Measurements from ENCODE around the gene SLC16A6. TPM values are rescaled to one million over a fixed set of nuclear protein-coding genes. Genes with fewer than 3 reads are reported as not detected.

Gene SLC16A6
- total RNA-seq, 4 donors from 2014 or later: 0.13 to 1.8 (median 0.46) TPM

DNA sequence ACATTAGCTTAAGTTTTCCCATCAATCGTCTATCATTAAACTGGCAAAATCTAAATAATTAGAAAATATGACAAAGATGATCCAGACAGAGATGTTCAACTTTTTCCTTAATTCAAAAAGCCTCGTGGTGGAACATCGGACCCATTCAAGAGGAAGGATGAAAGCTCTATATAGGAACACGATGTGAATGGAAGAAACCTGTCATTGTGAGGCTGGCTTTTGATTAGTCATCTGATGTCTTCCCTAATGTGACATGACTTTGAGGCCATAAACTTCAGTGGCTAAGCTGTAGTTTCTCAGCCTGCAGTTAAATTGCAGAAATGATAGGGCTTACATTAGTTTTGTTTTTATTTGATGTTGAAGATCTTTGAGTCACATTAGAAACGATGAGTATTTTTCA lies 42.0 kb downstream of the SLC16A6 start:
- no peaks in the 10 kb centered on the region for H3K27me3 ChIP-seq
- H3K36me3 ChIP-seq: peaks cover 0 to 3% of the 10 kb centered on the region in 2 donors
- 73 to 81% methylated on average over 5 of the region's 5 CpGs for WGBS, 2 donors
- peaks cover 8 to 11% of the 10 kb centered on the region in 2 donors for H3K4me1 ChIP-seq
- no peaks in the 10 kb centered on the region for H3K9me3 ChIP-seq
- H3K27ac ChIP-seq: peak overlapping the region in 2 of 3 donors; percentile 97 to 98
- H3K4me3 ChIP-seq (replicated peaks in 1 of 3): no peak overlapping the region
- no peak for DNase-seq
- TF ChIP-seq, protein P1, sequence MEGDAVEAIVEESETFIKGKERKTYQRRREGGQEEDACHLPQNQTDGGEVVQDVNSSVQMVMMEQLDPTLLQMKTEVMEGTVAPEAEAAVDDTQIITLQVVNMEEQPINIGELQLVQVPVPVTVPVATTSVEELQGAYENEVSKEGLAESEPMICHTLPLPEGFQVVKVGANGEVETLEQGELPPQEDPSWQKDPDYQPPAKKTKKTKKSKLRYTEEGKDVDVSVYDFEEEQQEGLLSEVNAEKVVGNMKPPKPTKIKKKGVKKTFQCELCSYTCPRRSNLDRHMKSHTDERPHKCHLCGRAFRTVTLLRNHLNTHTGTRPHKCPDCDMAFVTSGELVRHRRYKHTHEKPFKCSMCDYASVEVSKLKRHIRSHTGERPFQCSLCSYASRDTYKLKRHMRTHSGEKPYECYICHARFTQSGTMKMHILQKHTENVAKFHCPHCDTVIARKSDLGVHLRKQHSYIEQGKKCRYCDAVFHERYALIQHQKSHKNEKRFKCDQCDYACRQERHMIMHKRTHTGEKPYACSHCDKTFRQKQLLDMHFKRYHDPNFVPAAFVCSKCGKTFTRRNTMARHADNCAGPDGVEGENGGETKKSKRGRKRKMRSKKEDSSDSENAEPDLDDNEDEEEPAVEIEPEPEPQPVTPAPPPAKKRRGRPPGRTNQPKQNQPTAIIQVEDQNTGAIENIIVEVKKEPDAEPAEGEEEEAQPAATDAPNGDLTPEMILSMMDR (IDR thresholded peaks at IDR 0.05): no peak
- no peak for TF ChIP-seq POLR2A (IDR thresholded peaks at IDR 0.05)
- intact Hi-C loops (cut with DNase I): no loop called here

DNA sequence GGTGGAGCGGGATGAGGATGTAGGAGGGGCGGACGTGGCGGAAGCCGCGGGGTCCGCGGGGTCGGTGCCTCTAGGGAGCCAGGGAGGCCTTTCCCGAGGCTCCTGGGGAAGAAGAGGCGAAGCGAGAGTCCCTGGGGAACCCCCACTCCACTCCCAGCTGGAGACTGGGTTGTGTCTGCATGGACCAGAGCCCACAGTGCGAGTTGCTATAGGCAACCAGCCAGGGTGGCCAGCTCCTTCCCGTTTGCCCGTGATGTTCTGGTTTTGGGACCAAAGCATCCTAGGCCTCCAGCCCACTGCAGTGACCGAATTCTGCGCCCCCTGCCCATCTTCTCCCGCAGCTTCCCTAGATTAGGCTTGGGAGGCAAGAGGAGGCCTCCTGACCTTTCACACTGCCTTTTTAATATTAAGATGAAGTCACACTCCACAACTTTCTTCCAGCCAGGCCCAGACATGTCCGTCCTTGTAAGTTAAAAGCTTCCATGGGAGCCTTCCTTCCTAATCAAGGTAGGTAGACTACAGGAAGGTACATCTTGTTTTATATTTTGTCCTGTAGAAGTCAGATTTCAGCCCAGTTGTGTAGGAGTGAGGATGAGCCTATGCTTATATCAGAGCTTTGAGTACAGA lies 42.6 kb downstream of the SLC16A6 start:
- TF ChIP-seq, protein P1 (IDR thresholded peaks at IDR 0.05): no peak
- no peak for TF ChIP-seq POLR2A (IDR thresholded peaks at IDR 0.05)
- DNase-seq: peak; percentile 72 to 79
- peak overlapping the region; percentile 97 to 99 (median 98) for H3K27ac ChIP-seq
- H3K9me3 ChIP-seq: no peaks in the 10 kb centered on the region
- H3K36me3 ChIP-seq: peaks cover 0 to 3% of the 10 kb centered on the region in 2 donors
- no peaks in the 10 kb centered on the region for H3K27me3 ChIP-seq
- intact Hi-C loops (cut with DNase I): no loop called here
- peak overlapping the region; percentile 25 to 90 (median 64) for H3K4me3 ChIP-seq (replicated peaks in 1 of 3)
- 4% methylated on average over 13 to 19 of the region's 19 CpGs for WGBS, 2 donors
- peaks cover 8 to 11% of the 10 kb centered on the region in 2 donors for H3K4me1 ChIP-seq

DNA sequence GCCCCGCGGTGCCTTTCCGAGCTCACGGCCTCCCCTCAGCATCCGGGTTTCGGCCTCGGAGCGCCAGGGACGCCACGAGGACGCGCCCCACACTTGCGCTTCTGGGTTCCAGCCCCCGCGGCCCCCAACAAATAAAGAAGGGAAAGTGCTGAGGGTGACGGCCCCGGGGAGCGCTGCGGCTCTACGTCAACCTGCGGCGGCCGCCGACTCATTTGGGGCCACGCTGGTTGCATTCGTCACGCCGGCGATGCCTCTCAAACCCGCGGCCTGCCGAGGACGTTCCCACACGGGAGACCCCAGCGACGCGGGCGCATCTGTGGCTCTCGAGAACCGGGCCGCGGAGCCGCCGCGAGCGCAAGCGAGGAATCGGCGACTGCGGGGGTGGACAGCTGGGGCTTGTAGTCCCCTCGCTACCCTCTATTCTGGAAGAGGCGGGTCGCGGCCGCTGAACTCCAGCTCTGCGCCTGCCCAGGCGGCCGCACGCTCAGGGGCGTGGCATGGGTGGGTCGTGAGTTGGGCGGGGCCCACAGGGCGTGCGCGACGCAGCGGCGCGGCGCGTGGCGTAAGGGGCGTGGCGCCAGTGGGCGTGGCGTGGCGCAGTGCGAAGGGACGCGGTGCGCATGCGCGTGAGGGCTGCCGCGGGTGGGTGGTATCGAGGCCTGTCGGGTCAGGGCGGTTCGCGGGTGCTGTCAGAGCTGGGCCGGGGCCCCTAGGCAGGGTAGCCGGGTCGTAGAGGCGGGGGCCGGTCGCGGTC lies 43.3 kb downstream of the SLC16A6 start, which contains the start of gene AMZ2:
Gene AMZ2 (plus strand): TSS at position 599 of the 754 bp plus-strand sequence. CDS start 2,145 bp downstream, outside the sequence.
- no peaks in the 10 kb centered on the region for H3K9me3 ChIP-seq
- H3K4me3 ChIP-seq (replicated peaks in 1 of 3): peak within 1 kb of the TSS; percentile 64 to 91 (median 90)
- peaks cover 0 to 3% of the 10 kb centered on the region in 2 donors for H3K36me3 ChIP-seq
- no peaks in the 10 kb centered on the region for H3K27me3 ChIP-seq
- DNase-seq: peak; percentile 90 to 91
- peak within 1 kb of the TSS; percentile 97 to 99 (median 98) for H3K27ac ChIP-seq
- TF ChIP-seq, protein P1 (IDR thresholded peaks at IDR 0.05): peak in 2 of 6 experiments; percentile 2 to 9
- peak; percentile 43 to 99 for TF ChIP-seq POLR2A (IDR thresholded peaks at IDR 0.05)
- intact Hi-C loops (cut with DNase I): no loop called here
- peaks cover 8 to 11% of the 10 kb centered on the region in 2 donors for H3K4me1 ChIP-seq
- WGBS, 2 donors: 1% methylated on average over 28 to 42 of the region's 97 CpGs

DNA sequence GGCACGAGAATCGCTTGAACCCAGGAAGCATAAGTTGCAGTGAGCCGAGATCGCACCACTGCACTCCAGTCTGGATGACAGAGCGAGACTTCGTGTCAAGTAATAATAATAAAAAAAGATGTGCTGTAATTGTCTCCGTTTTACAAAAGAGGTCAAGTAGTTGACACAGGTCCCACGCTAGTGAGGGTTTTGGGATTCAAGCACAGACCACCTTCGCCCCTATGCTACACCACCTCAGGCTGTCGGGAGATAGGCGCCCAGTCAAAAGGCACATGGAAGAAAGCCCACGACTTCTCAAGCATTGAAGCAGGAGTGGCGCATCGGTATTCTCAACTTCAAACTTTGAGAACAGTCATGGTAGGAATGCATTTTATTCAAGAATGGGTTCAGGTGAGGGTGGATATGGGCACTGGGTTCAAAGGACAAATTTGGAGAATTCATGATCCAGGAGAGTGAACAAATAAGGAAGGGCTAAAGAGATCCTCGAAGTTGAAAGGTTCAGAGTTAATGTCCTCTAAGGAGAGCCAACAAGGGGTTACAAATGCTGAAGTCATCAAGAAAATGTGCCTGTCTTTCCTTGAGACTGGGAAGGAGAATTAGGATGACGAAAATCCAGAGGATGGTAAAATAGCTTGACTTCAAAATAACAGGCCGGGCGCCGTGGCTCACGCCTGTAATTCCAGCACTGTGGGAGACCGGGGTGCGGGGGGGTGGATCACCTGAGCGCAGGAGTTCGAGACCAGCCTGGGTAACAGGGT lies 44.5 kb downstream of the SLC16A6 start:
- H3K4me3 ChIP-seq (replicated peaks in 1 of 3): no peak overlapping the region
- no peak overlapping the region for H3K27ac ChIP-seq
- H3K36me3 ChIP-seq: peaks cover 0 to 2% of the 10 kb centered on the region in 2 donors
- no peaks in the 10 kb centered on the region for H3K9me3 ChIP-seq
- no peak for TF ChIP-seq POLR2A (IDR thresholded peaks at IDR 0.05)
- TF ChIP-seq, protein P1 (IDR thresholded peaks at IDR 0.05): no peak
- intact Hi-C loops (cut with DNase I): no loop called here
- H3K27me3 ChIP-seq: no peaks in the 10 kb centered on the region
- no peak for DNase-seq
- WGBS, 2 donors: 93 to 94% methylated on average over 24 of the region's 24 CpGs
- peaks cover 8 to 11% of the 10 kb centered on the region in 2 donors for H3K4me1 ChIP-seq
